Fibroblast of gingiva (primary cell): Measurements from ENCODE around the gene SCGB3A1.

ENCODE experiments used
- DNase-seq: peaks from one replicate; pipeline ENCODE4 v3.0.0-alpha.2; 2011; ENCODE audit warnings: low read depth

SCGB3A1 gene

GRCh38 chr5:180604271-180604670 lies 13.0 kb upstream of the SCGB3A1 start:
- no peak for DNase-seq

- DNase-seq: no peak
These were observed 11.8 kb upstream of the SCGB3A1 start for GRCh38 chr5:180603076-180603594.

- DNase-seq: no peak
These were observed 11.3 kb upstream of the SCGB3A1 start for GRCh38 chr5:180602481-180603075.

- DNase-seq: no peak
These were observed 10.5 kb upstream of the SCGB3A1 start for GRCh38 chr5:180601591-180602480.

GRCh38 chr5:180600554-180601041 lies 9.3 kb upstream of the SCGB3A1 start:
- no peak for DNase-seq

GRCh38 chr5:180599981-180600553 lies 8.8 kb upstream of the SCGB3A1 start:
- no peak for DNase-seq

GRCh38 chr5:180599590-180599914 lies 8.3 kb upstream of the SCGB3A1 start:
- no peak for DNase-seq

GRCh38 chr5:180598797-180599589 lies 7.7 kb upstream of the SCGB3A1 start:
- no peak for DNase-seq

- no peak for DNase-seq
These were observed 7.0 kb upstream of the SCGB3A1 start for GRCh38 chr5:180598316-180598701.

GRCh38 chr5:180596668-180597231 lies 5.5 kb upstream of the SCGB3A1 start:
- DNase-seq: no peak

GRCh38 chr5:180596115-180596667 lies 4.9 kb upstream of the SCGB3A1 start:
- DNase-seq: no peak

GRCh38 chr5:180595381-180596114 lies 4.2 kb upstream of the SCGB3A1 start:
- no peak for DNase-seq

GRCh38 chr5:180595046-180595379 lies 3.7 kb upstream of the SCGB3A1 start:
- no peak for DNase-seq

- DNase-seq: no peak
These were observed 3.2 kb upstream of the SCGB3A1 start for GRCh38 chr5:180594311-180595045.

- DNase-seq: no peak
These were observed 2.3 kb upstream of the SCGB3A1 start for GRCh38 chr5:180593446-180594206.

- no peak for DNase-seq
These were observed 877 bp upstream of the SCGB3A1 start for GRCh38 chr5:180592176-180592575.

GRCh38 chr5:180590543-180591310 lies 572 bp downstream of the SCGB3A1 start:
- DNase-seq: no peak

- DNase-seq: no peak
These were observed 1.3 kb downstream of the SCGB3A1 start for GRCh38 chr5:180589771-180590542.
